ENCODE results near the gene TOMM5.

Gene TOMM5

GRCh38 chr9:37602817-37603216, 10.4 kb upstream of the TOMM5 start:
- TF ChIP-seq USF1 (IDR thresholded peaks at IDR 0.05) (peak; percentile 55), NFIC (IDR thresholded peaks at IDR 0.05) (0 out of 2 replicates have a peak, but pooled peaks have one; percentile 13), YY1 (IDR thresholded peaks at IDR 0.05; ENCODE audit: low read depth) (no peak), MAX (IDR thresholded peaks at IDR 0.05) (no peak), TEAD4 (IDR thresholded peaks at IDR 0.05) (no peak)

- TF ChIP-seq EP300 (IDR thresholded peaks at IDR 0.05; ENCODE audit: borderline replicate concordance) (no peak), TAF1 (IDR thresholded peaks at IDR 0.05; ENCODE audit: low read depth) (no peak), EGR1 (IDR thresholded peaks at IDR 0.05) (no peak), YY1 (IDR thresholded peaks at IDR 0.05; ENCODE audit: low read depth) (no peak), ZBTB7A (IDR thresholded peaks at IDR 0.05; ENCODE audit: low read depth) (no peak), CEBPB (IDR thresholded peaks at IDR 0.05) (no peak), RAD21 (IDR thresholded peaks at IDR 0.05; ENCODE audit: low read depth) (no peak), FOXM1 (IDR thresholded peaks at IDR 0.05; ENCODE audit: borderline replicate concordance, low read depth) (no peak), NFIC (IDR thresholded peaks at IDR 0.05) (no peak), TEAD4 (IDR thresholded peaks at IDR 0.05) (no peak), REST (IDR thresholded peaks at IDR 0.05; ENCODE audit: low read depth) (no peak)
Observed at GRCh38 chr9:37596504-37596903, 4.1 kb upstream of the TOMM5 start.

- TF ChIP-seq REST (IDR thresholded peaks at IDR 0.05; ENCODE audit: low read depth) (no peak), EP300 (IDR thresholded peaks at IDR 0.05; ENCODE audit: borderline replicate concordance) (no peak), TCF12 (IDR thresholded peaks at IDR 0.05; ENCODE audit: low read depth) (no peak), ZBTB7A (IDR thresholded peaks at IDR 0.05; ENCODE audit: low read depth) (no peak), CEBPB (IDR thresholded peaks at IDR 0.05) (no peak), YY1 (IDR thresholded peaks at IDR 0.05; ENCODE audit: low read depth) (no peak), FOXM1 (IDR thresholded peaks at IDR 0.05; ENCODE audit: borderline replicate concordance, low read depth) (no peak), NFIC (IDR thresholded peaks at IDR 0.05) (no peak), MAX (IDR thresholded peaks at IDR 0.05) (no peak), USF1 (IDR thresholded peaks at IDR 0.05) (no peak), EGR1 (IDR thresholded peaks at IDR 0.05) (no peak), TAF1 (IDR thresholded peaks at IDR 0.05; ENCODE audit: low read depth) (no peak), TEAD4 (IDR thresholded peaks at IDR 0.05) (no peak), RAD21 (IDR thresholded peaks at IDR 0.05; ENCODE audit: low read depth) (no peak), CREB1 (IDR thresholded peaks at IDR 0.05; ENCODE audit: low read depth) (no peak)
Observed at GRCh38 chr9:37593883-37594448, 1.6 kb upstream of the TOMM5 start.

GRCh38 chr9:37587521-37587920, 4.9 kb downstream of the TOMM5 start:
- TF ChIP-seq MAX (IDR thresholded peaks at IDR 0.05) (no peak), EGR1 (IDR thresholded peaks at IDR 0.05) (no peak), NFIC (IDR thresholded peaks at IDR 0.05) (no peak), REST (IDR thresholded peaks at IDR 0.05; ENCODE audit: low read depth) (no peak), FOXM1 (IDR thresholded peaks at IDR 0.05; ENCODE audit: borderline replicate concordance, low read depth) (no peak), USF1 (IDR thresholded peaks at IDR 0.05) (no peak), CREB1 (IDR thresholded peaks at IDR 0.05; ENCODE audit: low read depth) (no peak), YY1 (IDR thresholded peaks at IDR 0.05; ENCODE audit: low read depth) (no peak), CEBPB (IDR thresholded peaks at IDR 0.05) (no peak), TEAD4 (IDR thresholded peaks at IDR 0.05) (no peak), ZBTB7A (IDR thresholded peaks at IDR 0.05; ENCODE audit: low read depth) (no peak), EP300 (IDR thresholded peaks at IDR 0.05; ENCODE audit: borderline replicate concordance) (no peak), TAF1 (IDR thresholded peaks at IDR 0.05; ENCODE audit: low read depth) (no peak), RAD21 (IDR thresholded peaks at IDR 0.05; ENCODE audit: low read depth) (no peak), TCF12 (IDR thresholded peaks at IDR 0.05; ENCODE audit: low read depth) (no peak)

Data from Ishikawa (cell line).